Measurements from ENCODE around the gene LSM14A.

DNA sequence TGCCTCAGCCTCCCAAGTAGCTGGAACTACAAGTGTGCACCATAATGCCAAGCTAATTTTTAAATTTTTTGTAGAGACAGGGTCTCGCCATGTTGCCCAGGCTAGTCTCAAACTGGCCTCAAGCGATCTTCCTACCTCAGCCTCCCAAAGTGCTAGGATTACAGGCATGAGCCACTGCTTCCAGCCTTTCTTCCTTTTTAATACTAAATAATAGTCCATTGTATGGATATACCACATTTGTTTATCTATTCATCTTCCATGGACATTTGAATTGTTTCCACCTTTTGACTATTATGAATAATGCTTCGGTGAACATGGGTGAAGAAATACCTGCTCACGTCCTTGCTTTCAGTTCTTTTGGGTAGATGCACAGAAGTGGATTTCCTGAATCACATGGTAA, 106.5 kb downstream of the LSM14A start:
- TF ChIP-seq POLR2A (IDR thresholded peaks at IDR 0.05) (no peak), POLR2AphosphoS5 (IDR thresholded peaks at IDR 0.05) (no peak)
- TF ChIP-seq, protein P1, sequence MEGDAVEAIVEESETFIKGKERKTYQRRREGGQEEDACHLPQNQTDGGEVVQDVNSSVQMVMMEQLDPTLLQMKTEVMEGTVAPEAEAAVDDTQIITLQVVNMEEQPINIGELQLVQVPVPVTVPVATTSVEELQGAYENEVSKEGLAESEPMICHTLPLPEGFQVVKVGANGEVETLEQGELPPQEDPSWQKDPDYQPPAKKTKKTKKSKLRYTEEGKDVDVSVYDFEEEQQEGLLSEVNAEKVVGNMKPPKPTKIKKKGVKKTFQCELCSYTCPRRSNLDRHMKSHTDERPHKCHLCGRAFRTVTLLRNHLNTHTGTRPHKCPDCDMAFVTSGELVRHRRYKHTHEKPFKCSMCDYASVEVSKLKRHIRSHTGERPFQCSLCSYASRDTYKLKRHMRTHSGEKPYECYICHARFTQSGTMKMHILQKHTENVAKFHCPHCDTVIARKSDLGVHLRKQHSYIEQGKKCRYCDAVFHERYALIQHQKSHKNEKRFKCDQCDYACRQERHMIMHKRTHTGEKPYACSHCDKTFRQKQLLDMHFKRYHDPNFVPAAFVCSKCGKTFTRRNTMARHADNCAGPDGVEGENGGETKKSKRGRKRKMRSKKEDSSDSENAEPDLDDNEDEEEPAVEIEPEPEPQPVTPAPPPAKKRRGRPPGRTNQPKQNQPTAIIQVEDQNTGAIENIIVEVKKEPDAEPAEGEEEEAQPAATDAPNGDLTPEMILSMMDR (IDR thresholded peaks at IDR 0.05), result no peak

Measured in breast epithelium (tissue), 3 donors.